Measurements from ENCODE around the gene CEP83. TPM values are rescaled to one million over a fixed set of nuclear protein-coding genes. Genes with fewer than 3 reads are reported as not detected.

Gene CEP83
- total and polyA plus RNA-seq, 2 donors (not counting 1 experiment from before 2014, with no cell fraction given) = 7.8 to 13.5 TPM

DNA sequence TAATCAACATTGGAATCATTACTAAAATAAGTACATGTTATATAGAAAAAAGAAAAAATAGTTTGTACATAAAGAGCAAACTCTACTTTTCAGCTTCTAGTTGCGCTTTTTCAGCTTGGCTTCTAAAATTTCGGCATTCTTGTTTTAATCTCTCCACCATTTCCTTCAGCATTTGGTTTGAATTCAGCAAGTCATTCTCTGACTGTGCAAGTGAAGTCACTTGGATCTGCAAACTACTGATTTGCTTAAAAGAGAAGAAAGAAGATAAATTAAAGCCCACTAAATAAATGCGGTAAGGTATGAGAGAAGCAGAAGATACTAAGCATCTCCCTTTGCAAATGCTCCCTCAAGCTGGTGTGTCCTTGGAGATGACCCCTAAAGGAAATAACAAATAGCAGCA lies 126.3 kb downstream of the CEP83 start:
- DNase-seq (ENCODE audit: low read depth in 2 of 2) = no peak
- Histone ChIP-seq H3K4me3 (replicated peaks in 1 of 4; ENCODE audit: control extremely low read depth in 1 of 4, insufficient read depth in 1 of 4, low read depth in 3 of 4, low read length in 4 of 4) (no peak overlapping the region), H3K9me3 (ENCODE audit: control insufficient read depth, insufficient read depth, low read depth, low read length) (no peaks in the 10 kb centered on the region), H3K9ac (ENCODE audit: insufficient read depth, low read length) (no peak overlapping the region), H3K79me2 (ENCODE audit: control insufficient read depth, insufficient read depth, low read length) (no peaks in the 10 kb centered on the region), H3K27ac (ENCODE audit: insufficient read depth, low read length) (no peak overlapping the region), H4K20me1 (ENCODE audit: control insufficient read depth, extremely low read depth, insufficient read depth, low read length) (no peaks in the 10 kb centered on the region), H3K4me1 (ENCODE audit: control insufficient read depth, extremely low read depth, insufficient read depth, low read length) (no peaks in the 10 kb centered on the region), H3K27me3 (ENCODE audit: control insufficient read depth, insufficient read depth, low read length) (no peaks in the 10 kb centered on the region), H3K36me3 (ENCODE audit: control insufficient read depth, insufficient read depth, low read length) (no peaks in the 10 kb centered on the region), H3K4me2 (ENCODE audit: extremely low read depth, insufficient read depth, low read length) (no peak overlapping the region), H2AFZ (ENCODE audit: low read length) (no peak overlapping the region)
- no peak for TF ChIP-seq EZH2 (IDR thresholded peaks at IDR 0.05; ENCODE audit: low read length, missing control alignments)
- TF ChIP-seq, protein P1, sequence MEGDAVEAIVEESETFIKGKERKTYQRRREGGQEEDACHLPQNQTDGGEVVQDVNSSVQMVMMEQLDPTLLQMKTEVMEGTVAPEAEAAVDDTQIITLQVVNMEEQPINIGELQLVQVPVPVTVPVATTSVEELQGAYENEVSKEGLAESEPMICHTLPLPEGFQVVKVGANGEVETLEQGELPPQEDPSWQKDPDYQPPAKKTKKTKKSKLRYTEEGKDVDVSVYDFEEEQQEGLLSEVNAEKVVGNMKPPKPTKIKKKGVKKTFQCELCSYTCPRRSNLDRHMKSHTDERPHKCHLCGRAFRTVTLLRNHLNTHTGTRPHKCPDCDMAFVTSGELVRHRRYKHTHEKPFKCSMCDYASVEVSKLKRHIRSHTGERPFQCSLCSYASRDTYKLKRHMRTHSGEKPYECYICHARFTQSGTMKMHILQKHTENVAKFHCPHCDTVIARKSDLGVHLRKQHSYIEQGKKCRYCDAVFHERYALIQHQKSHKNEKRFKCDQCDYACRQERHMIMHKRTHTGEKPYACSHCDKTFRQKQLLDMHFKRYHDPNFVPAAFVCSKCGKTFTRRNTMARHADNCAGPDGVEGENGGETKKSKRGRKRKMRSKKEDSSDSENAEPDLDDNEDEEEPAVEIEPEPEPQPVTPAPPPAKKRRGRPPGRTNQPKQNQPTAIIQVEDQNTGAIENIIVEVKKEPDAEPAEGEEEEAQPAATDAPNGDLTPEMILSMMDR (conservative IDR thresholded peaks at IDR 0.05 in 1 of 2, IDR thresholded peaks at IDR 0.05 in 1 of 2; ENCODE audit: low read depth in 1 of 2, low read length in 2 of 2) = no peak

GRCh38 chr12:94329366-94329765 lies 130.3 kb downstream of the CEP83 start:
- no peaks in the 10 kb centered on the region for H3K79me2 ChIP-seq (ENCODE audit: control insufficient read depth, insufficient read depth, low read length)

DNA sequence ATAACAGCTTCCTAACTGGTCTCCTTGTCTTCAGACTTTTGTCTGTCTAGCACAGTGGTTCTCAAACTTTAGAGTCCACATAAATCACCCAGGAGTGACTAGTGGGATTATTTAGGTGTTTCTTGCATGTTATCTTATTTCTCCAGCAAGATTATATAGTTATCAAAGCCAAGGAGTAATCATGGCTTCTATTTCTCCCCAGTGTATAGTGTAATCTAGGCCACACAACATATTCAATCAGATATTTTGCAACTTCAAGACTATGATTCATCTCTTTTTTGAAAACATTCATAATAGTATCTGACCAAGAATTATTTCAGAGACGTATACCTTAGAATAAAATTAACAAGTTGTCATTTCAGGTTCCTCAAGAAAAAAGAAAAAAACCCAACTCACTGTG lies 131.9 kb downstream of the CEP83 start:
- Histone ChIP-seq H3K36me3 (ENCODE audit: control insufficient read depth, insufficient read depth, low read length) (no peaks in the 10 kb centered on the region), H3K4me3 (replicated peaks in 1 of 4; ENCODE audit: control extremely low read depth in 1 of 4, insufficient read depth in 1 of 4, low read depth in 3 of 4, low read length in 4 of 4) (no peak overlapping the region), H2AFZ (ENCODE audit: low read length) (no peak overlapping the region), H3K27ac (ENCODE audit: insufficient read depth, low read length) (no peak overlapping the region), H3K79me2 (ENCODE audit: control insufficient read depth, insufficient read depth, low read length) (no peaks in the 10 kb centered on the region), H4K20me1 (ENCODE audit: control insufficient read depth, extremely low read depth, insufficient read depth, low read length) (no peaks in the 10 kb centered on the region), H3K4me2 (ENCODE audit: extremely low read depth, insufficient read depth, low read length) (no peak overlapping the region), H3K4me1 (ENCODE audit: control insufficient read depth, extremely low read depth, insufficient read depth, low read length) (peaks cover 3% of the 10 kb centered on the region), H3K9ac (ENCODE audit: insufficient read depth, low read length) (no peak overlapping the region), H3K27me3 (ENCODE audit: control insufficient read depth, insufficient read depth, low read length) (no peaks in the 10 kb centered on the region), H3K9me3 (ENCODE audit: control insufficient read depth, insufficient read depth, low read depth, low read length) (no peaks in the 10 kb centered on the region)
- DNase-seq (ENCODE audit: low read depth in 2 of 2) = peak in 1 of 2 donors; percentile 8
- TF ChIP-seq, protein P1 (conservative IDR thresholded peaks at IDR 0.05 in 1 of 2, IDR thresholded peaks at IDR 0.05 in 1 of 2; ENCODE audit: low read depth in 1 of 2, low read length in 2 of 2) = no peak
- no peak for TF ChIP-seq EZH2 (IDR thresholded peaks at IDR 0.05; ENCODE audit: low read length, missing control alignments)

More at GRCh38 chr12:94329366-94329765, 130.3 kb downstream of the CEP83 start:
- H3K9ac ChIP-seq (ENCODE audit: insufficient read depth, low read length) = no peak overlapping the region
- H3K27me3 ChIP-seq (ENCODE audit: control insufficient read depth, insufficient read depth, low read length) = no peaks in the 10 kb centered on the region
- H3K36me3 ChIP-seq (ENCODE audit: control insufficient read depth, insufficient read depth, low read length) = no peaks in the 10 kb centered on the region
- no peak overlapping the region for H3K27ac ChIP-seq (ENCODE audit: insufficient read depth, low read length)
- no peak overlapping the region for H3K4me2 ChIP-seq (ENCODE audit: extremely low read depth, insufficient read depth, low read length)
- H3K4me1 ChIP-seq (ENCODE audit: control insufficient read depth, extremely low read depth, insufficient read depth, low read length) = peaks cover 3% of the 10 kb centered on the region
- no peaks in the 10 kb centered on the region for H3K9me3 ChIP-seq (ENCODE audit: control insufficient read depth, insufficient read depth, low read depth, low read length)
- no peak overlapping the region for H3K4me3 ChIP-seq (replicated peaks in 1 of 4; ENCODE audit: control extremely low read depth in 1 of 4, insufficient read depth in 1 of 4, low read depth in 3 of 4, low read length in 4 of 4)
- no peak for TF ChIP-seq EZH2 (IDR thresholded peaks at IDR 0.05; ENCODE audit: low read length, missing control alignments)
- TF ChIP-seq, protein P1 (conservative IDR thresholded peaks at IDR 0.05 in 1 of 2, IDR thresholded peaks at IDR 0.05 in 1 of 2; ENCODE audit: low read depth in 1 of 2, low read length in 2 of 2) = peak in 1 of 2 donors; percentile 12
- H4K20me1 ChIP-seq (ENCODE audit: control insufficient read depth, extremely low read depth, insufficient read depth, low read length) = no peaks in the 10 kb centered on the region
- peak in 1 of 2 donors; percentile 31 for DNase-seq (ENCODE audit: low read depth in 2 of 2)
- H2AFZ ChIP-seq (ENCODE audit: low read length) = no peak overlapping the region

Measured in fibroblast of lung (primary cell).